ENCODE results near the gene NFYA. TPM values are rescaled to one million over a fixed set of nuclear protein-coding genes. Genes with fewer than 3 reads are reported as not detected.

The NFYA gene
- polyA plus RNA-seq, 3 donors: 9.7 to 21.4 (median 10.7) TPM

- DNase-seq: no peak
- no peak overlapping the region for H2AFZ ChIP-seq (ENCODE audit: insufficient read depth, low read depth, low read length, poor library complexity, severe bottlenecking)
- peaks cover 53% of the 10 kb centered on the region for H4K20me1 ChIP-seq (ENCODE audit: insufficient read depth, low read length)
- H3K4me1 ChIP-seq (ENCODE audit: control insufficient read depth in 1 of 2, insufficient read depth in 2 of 2, low read length in 2 of 2): peaks cover 8 to 9% of the 10 kb centered on the region in 2 donors
- intact Hi-C loops (cut with micrococcal nuclease): no loop called here
- peaks cover 15% of the 10 kb centered on the region for H3K4me1 Mint-ChIP-seq
- peak overlapping the region in 1 of 2 donors; percentile 66 for H3K27ac ChIP-seq (ENCODE audit: low read depth in 1 of 2, low read length in 2 of 2)
- H3K27me3 ChIP-seq (ENCODE audit: control insufficient read depth in 2 of 2, insufficient read depth in 2 of 2, low read length in 2 of 2): no peaks in the 10 kb centered on the region
- WGBS (ENCODE audit: insufficient coverage): no CpG with 5 or more reads among the region's 2 CpGs
- no peak overlapping the region for H3K4me2 ChIP-seq (replicated peaks; ENCODE audit: extremely low read depth, low read length, poor library complexity, severe bottlenecking)
- H3K27ac Mint-ChIP-seq: peak overlapping the region in 5 of 7 donors; percentile 8 to 79 (median 64)
- no peaks in the 10 kb centered on the region for H3K9me3 ChIP-seq (replicated peaks in 1 of 2; ENCODE audit: control insufficient read depth in 1 of 2, insufficient read depth in 1 of 2, low read length in 2 of 2)
- peaks cover 62 to 64% of the 10 kb centered on the region in 2 donors for H3K36me3 Mint-ChIP-seq
- no peak overlapping the region for H3K4me3 ChIP-seq (replicated peaks in 1 of 3; ENCODE audit: low read depth in 2 of 3, low read length in 3 of 3)
- TF ChIP-seq CTCF (IDR thresholded peaks at IDR 0.05): no peak
- H3K27me3 Mint-ChIP-seq (ENCODE audit: low read depth in 3 of 3): no peaks in the 10 kb centered on the region
- H3K9me3 Mint-ChIP-seq: no peaks in the 10 kb centered on the region
- peaks cover 58 to 77% of the 10 kb centered on the region in 2 donors for H3K36me3 ChIP-seq (replicated peaks in 1 of 2; ENCODE audit: control insufficient read depth in 1 of 2, insufficient read depth in 2 of 2, low read length in 2 of 2)
- peak overlapping the region; percentile 9 for H3K9ac ChIP-seq (ENCODE audit: insufficient read depth, low read length, poor library complexity, severe bottlenecking)
- H3K79me2 ChIP-seq (ENCODE audit: insufficient read depth, low read length): peaks cover 66% of the 10 kb centered on the region
- no peak overlapping the region for H3K4me3 Mint-ChIP-seq
Measured at GRCh38 chr6:41080621-41081020, 7.8 kb downstream of the NFYA start.

DNA sequence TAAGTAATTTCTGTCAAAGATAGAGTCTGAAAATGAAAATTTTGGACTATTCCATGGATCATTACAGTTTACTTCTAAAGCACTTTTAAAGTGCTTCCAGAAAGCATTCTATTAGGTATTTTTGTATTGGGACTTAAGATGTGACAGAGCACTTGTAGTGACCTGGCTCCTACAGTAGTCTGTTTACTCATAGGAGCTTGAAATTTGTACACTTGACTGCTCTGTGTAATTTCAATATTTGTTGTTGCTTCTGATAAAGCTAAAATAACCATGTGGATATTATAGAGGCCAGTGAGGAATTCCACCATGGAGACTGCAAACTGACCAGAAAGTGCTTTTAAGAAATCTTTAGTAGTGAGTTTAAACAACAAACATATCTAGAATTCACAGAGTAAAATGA is 10.3 kb downstream of the NFYA start:
- no peak for TF ChIP-seq CTCF (IDR thresholded peaks at IDR 0.05)
- no peak overlapping the region for H3K4me2 ChIP-seq (replicated peaks; ENCODE audit: extremely low read depth, low read length, poor library complexity, severe bottlenecking)
- H3K36me3 ChIP-seq (replicated peaks in 1 of 2; ENCODE audit: control insufficient read depth in 1 of 2, insufficient read depth in 2 of 2, low read length in 2 of 2): peaks cover 82 to 100% of the 10 kb centered on the region in 2 donors
- H3K9me3 ChIP-seq (replicated peaks in 1 of 2; ENCODE audit: control insufficient read depth in 1 of 2, insufficient read depth in 1 of 2, low read length in 2 of 2): no peaks in the 10 kb centered on the region
- Mint-ChIP-seq H3K4me3 (no peak overlapping the region), H3K4me1 (peaks cover 9% of the 10 kb centered on the region), H3K27me3 (ENCODE audit: low read depth in 3 of 3) (no peaks in the 10 kb centered on the region), H3K9me3 (no peaks in the 10 kb centered on the region), H3K36me3 (peaks cover 76 to 86% of the 10 kb centered on the region in 2 donors), H3K27ac (no peak overlapping the region)
- H2AFZ ChIP-seq (ENCODE audit: insufficient read depth, low read depth, low read length, poor library complexity, severe bottlenecking): no peak overlapping the region
- H3K4me1 ChIP-seq (ENCODE audit: control insufficient read depth in 1 of 2, insufficient read depth in 2 of 2, low read length in 2 of 2): peaks cover 8 to 9% of the 10 kb centered on the region in 2 donors
- no peak overlapping the region for H3K27ac ChIP-seq (ENCODE audit: low read depth in 1 of 2, low read length in 2 of 2)
- H3K4me3 ChIP-seq (replicated peaks in 1 of 3; ENCODE audit: low read depth in 2 of 3, low read length in 3 of 3): no peak overlapping the region
- peaks cover 55% of the 10 kb centered on the region for H3K79me2 ChIP-seq (ENCODE audit: insufficient read depth, low read length)
- H3K27me3 ChIP-seq (ENCODE audit: control insufficient read depth in 2 of 2, insufficient read depth in 2 of 2, low read length in 2 of 2): no peaks in the 10 kb centered on the region
- DNase-seq: no peak
- no peak overlapping the region for H3K9ac ChIP-seq (ENCODE audit: insufficient read depth, low read length, poor library complexity, severe bottlenecking)
- intact Hi-C loops (cut with micrococcal nuclease): no loop called here
- peaks cover 39% of the 10 kb centered on the region for H4K20me1 ChIP-seq (ENCODE audit: insufficient read depth, low read length)

Measured in CD14-positive monocyte (primary cell).